ENCODE results near the gene ARHGAP5. TPM values are rescaled to one million over a fixed set of nuclear protein-coding genes. Genes with fewer than 3 reads are reported as not detected.

The ARHGAP5 gene
- total RNA-seq, 1 donor from 2014 or later: 182 TPM

DNA sequence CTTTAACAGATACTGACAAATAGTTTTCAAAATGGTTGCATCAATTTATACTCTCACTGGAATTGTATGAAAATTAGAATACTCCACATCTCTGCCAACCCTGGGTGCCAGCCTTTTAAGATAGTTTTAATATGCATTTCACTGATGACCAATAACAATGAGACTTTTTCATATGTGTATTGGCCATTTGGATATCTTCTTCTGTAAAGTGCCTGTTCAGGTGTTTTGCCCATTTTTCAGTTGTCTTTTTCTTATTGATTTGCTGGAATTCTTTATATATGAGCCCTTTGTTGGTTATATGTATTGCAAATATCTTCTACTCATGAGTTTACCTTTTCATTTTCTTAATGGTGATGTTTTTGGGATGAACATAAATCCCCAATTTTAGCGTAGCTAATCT lies 108.0 kb downstream of the ARHGAP5 start:
- Mint-ChIP-seq H3K4me1 (ENCODE audit: low read depth) (peaks cover 4% of the 10 kb centered on the region), H3K27ac (no peak overlapping the region), H3K36me3 (ENCODE audit: insufficient read depth) (no peaks in the 10 kb centered on the region), H3K27me3 (no peaks in the 10 kb centered on the region), H3K9me3 (ENCODE audit: low read depth) (peaks cover 22% of the 10 kb centered on the region), H3K4me3 (ENCODE audit: low read depth) (no peak overlapping the region)
- DNase-seq (ENCODE audit: low spot score, unreplicated experiment): no peak
- TF ChIP-seq, protein P1, sequence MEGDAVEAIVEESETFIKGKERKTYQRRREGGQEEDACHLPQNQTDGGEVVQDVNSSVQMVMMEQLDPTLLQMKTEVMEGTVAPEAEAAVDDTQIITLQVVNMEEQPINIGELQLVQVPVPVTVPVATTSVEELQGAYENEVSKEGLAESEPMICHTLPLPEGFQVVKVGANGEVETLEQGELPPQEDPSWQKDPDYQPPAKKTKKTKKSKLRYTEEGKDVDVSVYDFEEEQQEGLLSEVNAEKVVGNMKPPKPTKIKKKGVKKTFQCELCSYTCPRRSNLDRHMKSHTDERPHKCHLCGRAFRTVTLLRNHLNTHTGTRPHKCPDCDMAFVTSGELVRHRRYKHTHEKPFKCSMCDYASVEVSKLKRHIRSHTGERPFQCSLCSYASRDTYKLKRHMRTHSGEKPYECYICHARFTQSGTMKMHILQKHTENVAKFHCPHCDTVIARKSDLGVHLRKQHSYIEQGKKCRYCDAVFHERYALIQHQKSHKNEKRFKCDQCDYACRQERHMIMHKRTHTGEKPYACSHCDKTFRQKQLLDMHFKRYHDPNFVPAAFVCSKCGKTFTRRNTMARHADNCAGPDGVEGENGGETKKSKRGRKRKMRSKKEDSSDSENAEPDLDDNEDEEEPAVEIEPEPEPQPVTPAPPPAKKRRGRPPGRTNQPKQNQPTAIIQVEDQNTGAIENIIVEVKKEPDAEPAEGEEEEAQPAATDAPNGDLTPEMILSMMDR (IDR thresholded peaks at IDR 0.05; ENCODE audit: unreplicated experiment): no peak

DNA sequence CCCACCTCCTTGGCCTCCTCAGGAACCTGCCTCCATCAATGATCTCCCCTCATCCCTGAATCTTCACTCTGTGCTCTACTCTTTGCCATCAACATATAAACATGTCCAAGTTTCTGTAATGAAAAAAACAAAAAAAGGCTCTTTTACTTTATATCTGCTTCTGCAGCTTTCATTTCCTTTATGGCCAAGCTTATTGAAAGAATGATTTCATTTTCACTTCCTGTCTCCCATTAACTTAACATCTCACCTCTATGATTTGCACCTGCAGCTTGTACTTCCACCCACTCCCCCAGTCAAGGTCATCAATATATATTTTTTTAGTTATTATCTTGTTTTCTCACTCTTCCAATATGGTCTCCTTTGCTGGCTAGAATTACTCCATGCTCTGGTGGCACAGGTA lies 109.1 kb downstream of the ARHGAP5 start:
- H3K4me3 Mint-ChIP-seq (ENCODE audit: low read depth): no peak overlapping the region
- TF ChIP-seq, protein P1 (IDR thresholded peaks at IDR 0.05; ENCODE audit: unreplicated experiment): no peak
- no peak for DNase-seq (ENCODE audit: low spot score, unreplicated experiment)
- H3K27me3 Mint-ChIP-seq: no peaks in the 10 kb centered on the region
- H3K9me3 Mint-ChIP-seq (ENCODE audit: low read depth): peaks cover 13% of the 10 kb centered on the region
- peaks cover 4% of the 10 kb centered on the region for H3K4me1 Mint-ChIP-seq (ENCODE audit: low read depth)
- no peaks in the 10 kb centered on the region for H3K36me3 Mint-ChIP-seq (ENCODE audit: insufficient read depth)
- no peak overlapping the region for H3K27ac Mint-ChIP-seq

DNA sequence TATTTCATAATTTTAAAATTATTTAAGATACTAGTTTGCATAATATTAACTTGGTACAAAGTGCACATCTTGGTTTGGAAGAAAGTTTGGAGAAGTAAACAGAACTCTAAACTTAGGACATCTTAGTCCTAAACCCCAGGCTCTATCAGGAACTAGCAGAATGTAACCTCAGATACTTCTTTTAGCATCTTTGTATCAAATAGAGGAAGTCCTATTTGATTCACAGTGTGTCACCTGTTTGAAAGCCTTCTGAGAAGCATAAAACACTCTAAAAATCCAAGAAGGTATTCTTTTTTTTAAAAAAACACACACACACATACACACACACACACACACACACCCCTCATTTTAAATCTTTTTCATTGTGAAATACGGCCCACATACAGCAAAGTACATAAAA lies 112.7 kb downstream of the ARHGAP5 start:
- no peak for DNase-seq (ENCODE audit: low spot score, unreplicated experiment)
- no peak overlapping the region for H3K4me3 Mint-ChIP-seq (ENCODE audit: low read depth)
- no peaks in the 10 kb centered on the region for H3K27me3 Mint-ChIP-seq
- no peaks in the 10 kb centered on the region for H3K4me1 Mint-ChIP-seq (ENCODE audit: low read depth)
- peaks cover 9% of the 10 kb centered on the region for H3K9me3 Mint-ChIP-seq (ENCODE audit: low read depth)
- H3K36me3 Mint-ChIP-seq (ENCODE audit: insufficient read depth): no peaks in the 10 kb centered on the region
- TF ChIP-seq, protein P1 (IDR thresholded peaks at IDR 0.05; ENCODE audit: unreplicated experiment): no peak
- H3K27ac Mint-ChIP-seq: no peak overlapping the region

DNA sequence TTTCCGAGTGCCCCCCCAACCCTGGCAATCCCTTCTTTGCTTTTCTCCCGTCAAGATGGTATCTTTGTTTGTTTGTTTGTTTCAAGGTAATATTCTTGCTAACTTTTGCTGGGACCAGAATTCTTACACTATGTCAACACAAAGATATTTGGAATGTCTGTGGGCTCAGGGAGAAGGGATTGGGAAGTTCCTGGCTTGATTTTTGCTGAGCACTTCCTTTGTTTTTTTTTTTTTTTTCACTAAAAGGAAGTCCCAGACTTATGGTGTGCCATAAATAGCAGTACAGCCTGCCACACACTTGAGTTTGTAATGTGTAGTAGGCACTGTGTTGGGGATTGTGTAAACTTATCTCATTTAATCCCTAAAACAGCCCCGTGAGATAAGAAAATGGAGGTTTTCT lies 113.6 kb downstream of the ARHGAP5 start:
- Mint-ChIP-seq H3K36me3 (ENCODE audit: insufficient read depth) (no peaks in the 10 kb centered on the region), H3K9me3 (ENCODE audit: low read depth) (peaks cover 5% of the 10 kb centered on the region), H3K27ac (no peak overlapping the region), H3K27me3 (no peaks in the 10 kb centered on the region), H3K4me3 (ENCODE audit: low read depth) (no peak overlapping the region), H3K4me1 (ENCODE audit: low read depth) (no peaks in the 10 kb centered on the region)
- DNase-seq (ENCODE audit: low spot score, unreplicated experiment): no peak
- TF ChIP-seq, protein P1 (IDR thresholded peaks at IDR 0.05; ENCODE audit: unreplicated experiment): no peak

DNA sequence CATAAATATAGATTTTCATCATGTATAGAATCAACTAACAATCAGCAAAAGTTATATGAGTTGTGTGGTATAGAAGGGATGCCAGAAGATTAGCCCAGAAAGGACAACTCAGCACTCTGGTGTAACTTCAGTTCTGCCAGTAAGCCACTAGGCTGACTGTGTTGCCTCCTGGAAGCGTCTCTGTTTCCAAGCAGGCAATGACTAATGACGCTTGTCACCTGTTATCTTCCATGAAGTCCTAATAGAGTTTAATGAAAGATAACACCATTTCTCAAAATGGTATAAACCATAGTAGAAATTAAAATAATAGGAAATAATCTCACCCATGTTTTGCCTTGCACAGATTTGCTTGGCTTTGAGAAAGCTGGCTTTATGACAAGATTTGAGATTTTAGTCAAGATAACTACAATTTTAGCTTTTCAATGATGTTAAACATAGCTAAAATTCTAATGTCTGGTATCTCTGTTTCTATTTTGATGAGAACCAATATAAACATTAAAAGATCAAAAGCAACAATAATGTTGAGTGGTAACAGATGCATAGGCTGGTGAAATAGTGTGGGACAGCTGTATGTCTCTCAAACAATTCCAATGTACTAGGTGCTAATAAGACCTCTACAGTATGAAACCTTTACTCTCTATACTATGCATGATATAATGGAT lies 115.7 kb downstream of the ARHGAP5 start:
- H3K27ac Mint-ChIP-seq: no peak overlapping the region
- H3K4me1 Mint-ChIP-seq (ENCODE audit: low read depth): no peaks in the 10 kb centered on the region
- H3K4me3 Mint-ChIP-seq (ENCODE audit: low read depth): no peak overlapping the region
- no peaks in the 10 kb centered on the region for H3K36me3 Mint-ChIP-seq (ENCODE audit: insufficient read depth)
- DNase-seq (ENCODE audit: low spot score, unreplicated experiment): no peak
- no peaks in the 10 kb centered on the region for H3K27me3 Mint-ChIP-seq
- TF ChIP-seq, protein P1 (IDR thresholded peaks at IDR 0.05; ENCODE audit: unreplicated experiment): no peak
- no peaks in the 10 kb centered on the region for H3K9me3 Mint-ChIP-seq (ENCODE audit: low read depth)
